Activated naive CD4-positive, alpha-beta T cell treated with anti-CD3 and anti-CD28 coated beads for 36 hours (primary cell): Measurements from ENCODE around the gene COL4A1. TPM values are rescaled to one million over a fixed set of nuclear protein-coding genes. Genes with fewer than 3 reads are reported as not detected.

Experiments
- CTCF ChIA-PET: fragments of 350-600 bp; sonication (Branson Sonifier 250); formaldehyde crosslinking; loops from one replicate; lab custom pipeline; 2021; ENCODE audit warnings: antibody characterized with exemption; lab: Charles Lee
- DNase-seq: peaks from one replicate; pipeline ENCODE4 v3.0.0-alpha.2; 2020
- H3K27ac Mint-ChIP-seq: one replicate; pipeline ENCODE4 v1.8.0; 2021; ENCODE audit warnings: mild to moderate bottlenecking, mixed read lengths
- H3K27me3 Mint-ChIP-seq: one replicate; pipeline ENCODE4 v1.8.0; 2021; ENCODE audit warnings: low read depth, mixed read lengths
- H3K36me3 Mint-ChIP-seq: one replicate; pipeline ENCODE4 v1.8.0; 2021; ENCODE audit warnings: low read depth, mixed read lengths
- H3K4me1 Mint-ChIP-seq: one replicate; pipeline ENCODE4 v1.8.0; 2021; ENCODE audit warnings: low read depth, mixed read lengths
- H3K4me3 Mint-ChIP-seq: one replicate; pipeline ENCODE4 v1.8.0; 2021; ENCODE audit warnings: mild to moderate bottlenecking, moderate library complexity, mixed read lengths
- H3K9me3 Mint-ChIP-seq: one replicate; pipeline ENCODE4 v1.8.0; 2021; ENCODE audit warnings: mixed read lengths
- intact Hi-C: fragments of 100-400 bp; cut with micrococcal nuclease; formaldehyde crosslinking; loops from one replicate; pipeline ENCODE4 v1.15.1; 2023
- total RNA-seq, 2 experiments: library from RNA; stranded (reverse); gene quantifications; one replicate each; pipeline ENCODE4 v1.2.3, GENCODE V29; 2021

COL4A1 gene
- total RNA-seq, 2 experiments from 2014 or later, result 0.07 TPM; not detected in 1

DNA sequence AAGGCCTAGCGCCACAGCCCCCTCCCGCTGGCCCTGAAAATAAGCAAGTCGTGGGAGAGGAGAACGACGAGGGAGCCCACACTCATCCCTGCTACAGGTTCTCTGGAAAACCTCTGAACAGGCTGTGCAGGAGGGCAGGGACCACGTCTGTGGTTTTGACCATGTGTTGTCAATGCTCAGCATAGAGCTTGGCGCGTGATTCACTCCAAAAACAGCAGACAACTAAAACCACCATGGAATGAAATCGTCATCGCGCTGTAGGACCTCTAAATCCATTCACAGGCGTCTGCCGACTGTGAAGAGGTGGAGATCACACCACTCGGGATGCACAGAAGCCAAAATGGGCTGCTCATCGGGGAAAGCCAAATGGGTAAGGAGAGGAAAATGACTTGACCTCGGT is 121.3 kb downstream of the COL4A1 start:
- H3K9me3 Mint-ChIP-seq, result no peaks in the 10 kb centered on the region
- CTCF ChIA-PET, result no interaction called here
- intact Hi-C loops, result no loop called here
- H3K27me3 Mint-ChIP-seq, result peaks cover 8% of the 10 kb centered on the region
- no peak for DNase-seq
- H3K4me1 Mint-ChIP-seq, result no peaks in the 10 kb centered on the region
- no peak overlapping the region for H3K27ac Mint-ChIP-seq
- no peaks in the 10 kb centered on the region for H3K36me3 Mint-ChIP-seq
- H3K4me3 Mint-ChIP-seq, result no peak overlapping the region

DNA sequence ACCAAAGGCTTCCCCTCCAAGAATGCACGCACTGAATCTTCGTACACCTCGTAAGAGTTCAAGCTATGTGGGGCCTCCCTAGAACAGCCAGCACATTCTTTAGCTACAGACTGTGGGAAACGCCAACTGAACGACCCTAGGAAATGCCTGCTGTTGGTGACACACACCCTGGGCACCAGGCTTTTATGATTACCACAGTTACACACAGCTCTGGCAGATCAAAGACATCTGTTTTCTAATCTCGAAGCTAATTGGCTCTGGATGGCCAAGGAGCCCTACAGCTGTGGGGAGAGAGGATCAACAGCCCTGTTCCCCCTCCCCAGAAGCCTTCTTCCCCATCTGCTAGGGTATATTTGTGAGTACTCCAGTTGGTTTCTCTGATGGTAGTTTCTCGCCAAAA is 123.0 kb downstream of the COL4A1 start:
- CTCF ChIA-PET, result no interaction called here
- H3K36me3 Mint-ChIP-seq, result no peaks in the 10 kb centered on the region

GRCh38 chr13:110182461-110182860 is 124.5 kb downstream of the COL4A1 start:
- DNase-seq, result no peak
- Mint-ChIP-seq H3K9me3 (no peaks in the 10 kb centered on the region), H3K27me3 (no peaks in the 10 kb centered on the region), H3K27ac (no peak overlapping the region), H3K4me1 (no peaks in the 10 kb centered on the region), H3K4me3 (no peak overlapping the region), H3K36me3 (no peaks in the 10 kb centered on the region)
- CTCF ChIA-PET, result no interaction called here
- intact Hi-C loops, result no loop called here

More for the DNA sequence above, 123.0 kb downstream of the COL4A1 start:
- intact Hi-C loops, result no loop called here
- Mint-ChIP-seq H3K4me3 (no peak overlapping the region), H3K27me3 (peaks cover 6% of the 10 kb centered on the region), H3K4me1 (no peaks in the 10 kb centered on the region), H3K9me3 (no peaks in the 10 kb centered on the region), H3K27ac (no peak overlapping the region)
- no peak for DNase-seq

GRCh38 chr13:110182003-110182402 is 125.0 kb downstream of the COL4A1 start:
- Mint-ChIP-seq H3K27me3 (peaks cover 2% of the 10 kb centered on the region), H3K36me3 (no peaks in the 10 kb centered on the region)

DNA sequence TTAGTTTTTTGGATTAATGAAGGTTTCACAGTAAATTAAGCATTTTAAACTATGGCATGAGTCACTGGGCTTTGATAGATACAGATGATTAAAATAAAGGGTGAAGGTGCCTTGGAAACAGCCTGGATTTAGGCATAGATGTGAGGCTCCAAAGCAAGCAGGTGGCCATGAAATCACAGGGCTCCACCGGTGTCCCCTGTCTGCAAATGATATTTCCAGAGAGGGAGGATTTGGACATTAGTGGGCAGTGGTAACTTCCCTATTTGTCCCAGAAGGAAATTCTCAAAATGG is 127.2 kb downstream of the COL4A1 start:
- intact Hi-C loops, result no loop called here
- H3K36me3 Mint-ChIP-seq, result no peaks in the 10 kb centered on the region
- H3K4me1 Mint-ChIP-seq, result no peaks in the 10 kb centered on the region
- DNase-seq, result no peak
- H3K4me3 Mint-ChIP-seq, result no peak overlapping the region
- no peak overlapping the region for H3K27ac Mint-ChIP-seq
- CTCF ChIA-PET, result no interaction called here
- peaks cover under 1% of the 10 kb centered on the region for H3K9me3 Mint-ChIP-seq
- H3K27me3 Mint-ChIP-seq, result peaks cover 2% of the 10 kb centered on the region

More at GRCh38 chr13:110182003-110182402, 125.0 kb downstream of the COL4A1 start:
- Mint-ChIP-seq H3K4me3 (no peak overlapping the region), H3K27ac (no peak overlapping the region), H3K4me1 (no peaks in the 10 kb centered on the region), H3K9me3 (no peaks in the 10 kb centered on the region)
- CTCF ChIA-PET, result no interaction called here
- intact Hi-C loops, result no loop called here
- DNase-seq, result no peak

- Mint-ChIP-seq H3K4me1 (no peaks in the 10 kb centered on the region), H3K27ac (no peak overlapping the region), H3K27me3 (peaks cover 2% of the 10 kb centered on the region), H3K4me3 (no peak overlapping the region), H3K36me3 (no peaks in the 10 kb centered on the region), H3K9me3 (peaks cover 5% of the 10 kb centered on the region)
- CTCF ChIA-PET, result no interaction called here
- intact Hi-C loops, result no loop called here
- DNase-seq, result no peak
Measured at GRCh38 chr13:110179116-110179856, 127.7 kb downstream of the COL4A1 start.

DNA sequence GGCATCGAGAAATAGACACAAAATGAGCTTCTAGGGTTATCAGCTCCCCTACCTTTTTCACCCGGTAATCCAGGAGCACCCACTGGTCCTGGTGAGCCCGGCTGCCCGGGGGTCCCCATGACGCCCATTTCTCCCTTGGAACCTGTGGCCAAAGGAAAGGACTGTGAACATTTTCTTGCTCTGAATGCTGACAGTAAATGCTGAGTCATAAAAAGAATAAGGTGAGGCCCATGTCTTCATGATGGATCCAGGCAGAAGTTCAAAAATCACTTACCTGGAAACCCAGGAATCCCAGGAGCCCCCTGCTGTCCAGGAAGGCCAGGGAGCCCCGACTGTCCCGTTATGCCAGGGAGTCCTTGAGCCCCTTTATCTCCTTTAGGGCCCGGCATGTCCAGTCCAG is 129.2 kb downstream of the COL4A1 start:
- CTCF ChIA-PET, result no interaction called here

GRCh38 chr13:110176431-110176830 is 130.5 kb downstream of the COL4A1 start:
- Mint-ChIP-seq H3K4me1 (no peaks in the 10 kb centered on the region), H3K27ac (no peak overlapping the region), H3K36me3 (no peaks in the 10 kb centered on the region), H3K9me3 (peaks cover 13% of the 10 kb centered on the region), H3K4me3 (no peak overlapping the region), H3K27me3 (peaks cover 2% of the 10 kb centered on the region)
- DNase-seq, result no peak
- CTCF ChIA-PET, result interaction anchor here (0.9 kb wide), 1 partner anchor 9 kb away, joined by 3 read pairs; no protein-coding TSS in a partner anchor
- intact Hi-C loops, result no loop called here

More for the DNA sequence above, 129.2 kb downstream of the COL4A1 start:
- intact Hi-C loops, result no loop called here
- H3K4me1 Mint-ChIP-seq, result no peaks in the 10 kb centered on the region
- H3K9me3 Mint-ChIP-seq, result peaks cover 11% of the 10 kb centered on the region
- no peak overlapping the region for H3K27ac Mint-ChIP-seq
- DNase-seq, result no peak
- H3K4me3 Mint-ChIP-seq, result no peak overlapping the region
- H3K27me3 Mint-ChIP-seq, result peaks cover 2% of the 10 kb centered on the region
- no peaks in the 10 kb centered on the region for H3K36me3 Mint-ChIP-seq

DNA sequence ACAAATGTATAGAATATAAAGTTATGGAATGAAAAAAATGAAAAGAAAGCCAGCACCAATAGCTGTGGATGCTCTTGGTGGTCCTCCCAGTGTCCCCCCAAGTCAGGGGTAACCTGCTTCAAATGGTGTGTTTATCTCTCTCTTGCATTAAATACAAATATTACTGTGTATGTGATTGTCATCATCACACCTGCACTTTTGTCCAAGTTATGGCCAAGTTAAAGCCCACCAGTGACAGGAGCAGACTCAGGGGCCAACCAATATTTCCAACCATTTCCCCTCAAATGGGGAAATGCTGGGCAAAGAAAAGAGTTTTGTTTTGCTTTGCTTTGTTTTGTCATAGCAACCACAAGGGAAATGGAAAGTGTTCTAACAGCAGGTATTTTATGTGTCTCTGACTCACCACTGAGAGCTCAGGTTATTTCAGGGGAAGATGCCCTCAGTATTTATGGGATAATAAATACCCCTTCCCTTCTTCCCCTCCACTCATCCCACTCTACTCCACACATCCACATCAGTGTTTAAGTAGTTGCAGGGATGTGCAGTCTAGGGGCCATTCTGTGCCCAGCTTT is 133.6 kb downstream of the COL4A1 start:
- intact Hi-C loops, result no loop called here
- CTCF ChIA-PET, result no interaction called here
- no peaks in the 10 kb centered on the region for H3K4me1 Mint-ChIP-seq
- H3K27me3 Mint-ChIP-seq, result peaks cover 6% of the 10 kb centered on the region
- no peak overlapping the region for H3K27ac Mint-ChIP-seq
- H3K9me3 Mint-ChIP-seq, result peaks cover 13% of the 10 kb centered on the region
- no peak for DNase-seq
- H3K4me3 Mint-ChIP-seq, result no peak overlapping the region
- H3K36me3 Mint-ChIP-seq, result no peaks in the 10 kb centered on the region

DNA sequence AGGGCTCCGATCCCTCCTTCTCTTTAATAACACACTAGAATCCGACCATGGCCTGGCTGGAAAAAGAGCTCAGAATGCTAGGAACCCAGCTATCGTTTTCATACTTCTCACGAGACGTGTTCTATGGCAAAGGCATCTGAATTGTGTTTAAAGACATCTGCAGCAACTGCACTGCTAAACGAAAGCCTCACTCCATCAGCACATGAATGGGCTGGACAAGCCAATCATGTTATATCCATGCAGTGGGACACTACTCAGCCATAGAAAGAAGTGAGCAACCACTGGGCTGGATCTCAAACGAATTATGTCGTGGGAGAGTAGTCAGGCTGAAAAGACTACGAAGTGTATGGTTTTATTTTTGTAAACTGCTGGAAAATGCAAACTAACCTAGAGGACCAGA is 136.1 kb downstream of the COL4A1 start:
- Mint-ChIP-seq H3K36me3 (no peaks in the 10 kb centered on the region), H3K9me3 (peaks cover 13% of the 10 kb centered on the region)
- CTCF ChIA-PET, result no interaction called here

GRCh38 chr13:110170020-110170790 is 136.8 kb downstream of the COL4A1 start:
- intact Hi-C loops, result no loop called here
- CTCF ChIA-PET, result no interaction called here
- Mint-ChIP-seq H3K4me1 (no peaks in the 10 kb centered on the region), H3K9me3 (peaks cover 13% of the 10 kb centered on the region), H3K4me3 (no peak overlapping the region), H3K27ac (no peak overlapping the region), H3K27me3 (peaks cover 10% of the 10 kb centered on the region), H3K36me3 (no peaks in the 10 kb centered on the region)
- DNase-seq, result no peak

More for the DNA sequence above, 136.1 kb downstream of the COL4A1 start:
- Mint-ChIP-seq H3K27me3 (peaks cover 8% of the 10 kb centered on the region), H3K4me1 (no peaks in the 10 kb centered on the region), H3K4me3 (no peak overlapping the region), H3K27ac (no peak overlapping the region)
- DNase-seq, result no peak
- intact Hi-C loops, result no loop called here

DNA sequence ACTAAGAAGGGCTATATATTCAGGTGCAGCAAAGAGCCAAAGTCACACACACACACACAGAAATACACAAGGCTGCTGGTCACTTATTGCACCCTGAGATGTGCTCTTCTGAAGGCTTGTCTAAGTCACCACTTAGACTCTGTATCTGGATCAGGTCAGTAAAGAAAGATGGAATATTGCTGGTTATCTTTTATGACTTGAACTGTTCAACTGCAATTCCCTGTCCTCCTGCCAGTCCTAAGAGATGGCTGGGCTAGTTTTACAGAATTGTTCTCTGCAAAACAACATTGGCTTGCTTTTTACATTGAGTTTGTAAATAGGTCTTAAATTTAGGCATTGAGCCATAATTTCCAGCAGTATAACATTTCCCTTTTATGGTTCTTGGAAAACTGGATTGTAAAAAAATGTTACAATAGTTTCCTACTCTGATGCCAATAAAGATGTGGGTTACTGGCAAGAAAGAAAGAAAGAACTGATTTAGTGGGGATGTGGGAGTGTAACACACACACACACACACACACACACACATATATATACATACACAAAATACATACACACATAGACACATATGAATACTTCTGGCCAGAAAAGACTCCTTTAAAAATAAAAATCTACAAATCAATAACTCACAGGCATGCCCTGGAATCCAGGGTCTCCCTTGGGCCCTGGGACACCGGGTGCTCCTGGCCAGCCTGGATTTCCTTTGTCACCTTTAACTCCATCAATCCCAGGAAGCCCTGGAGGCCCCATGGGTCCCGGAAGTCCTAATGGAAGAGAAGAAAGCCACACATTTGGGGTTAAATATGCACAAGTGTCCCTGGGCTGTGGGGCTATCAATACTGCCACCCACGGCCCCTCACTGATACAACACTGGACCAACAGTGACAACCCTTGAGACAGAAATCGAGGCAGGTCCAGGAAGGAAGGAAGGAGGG is 137.7 kb downstream of the COL4A1 start:
- peaks cover 8% of the 10 kb centered on the region for H3K9me3 Mint-ChIP-seq
- intact Hi-C loops, result no loop called here
- no peak for DNase-seq
- no peak overlapping the region for H3K27ac Mint-ChIP-seq
- H3K4me1 Mint-ChIP-seq, result no peaks in the 10 kb centered on the region
- CTCF ChIA-PET, result no interaction called here
- H3K4me3 Mint-ChIP-seq, result no peak overlapping the region
- no peaks in the 10 kb centered on the region for H3K36me3 Mint-ChIP-seq
- peaks cover 10% of the 10 kb centered on the region for H3K27me3 Mint-ChIP-seq
